HL-60 (cell line): ENCODE measurements around the gene ALDH1A2.

Source experiments
- DNase-seq, 2 experiments: peaks; one replicate each; pipeline ENCODE4 v3.0.0-alpha.2; 2010 to 2020; ENCODE audit warnings: low read depth in 1 of 2, low spot score in 1 of 2
- H3K27ac ChIP-seq: fragments of 250-450 bp; sonication (Bioruptor Pico); replicated peaks from 2 replicates; pipeline ENCODE4 v1.5.1; 2020; ENCODE audit warnings: mild to moderate bottlenecking, moderate library complexity
- H3K27me3 ChIP-seq: fragments of 250-450 bp; sonication (Bioruptor Pico); 2 replicates; pipeline ENCODE4 v1.5.1; 2021; ENCODE audit warnings: mild to moderate bottlenecking, moderate library complexity; ENCODE audit not compliant: insufficient read depth, poor library complexity, severe bottlenecking
- H3K4me3 ChIP-seq: replicated peaks from 2 replicates; pipeline ENCODE4 v1.5.1; 2011; ENCODE audit warnings: mild to moderate bottlenecking, control low read depth, low read length; ENCODE audit not compliant: insufficient read depth
- CTCF ChIP-seq: IDR thresholded peaks from one replicate; pipeline ENCODE4 v1.5.1; 2011; ENCODE audit warnings: low read length, control low read depth, inconsistent platforms; ENCODE audit not compliant: insufficient read depth
- GABPA ChIP-seq: IDR thresholded peaks from 2 replicates; pipeline ENCODE4 v1.6.1; 2012; ENCODE audit warnings: low read depth
- POLR2AphosphoS5 ChIP-seq: IDR thresholded peaks from 2 replicates; pipeline ENCODE4 v1.6.1; 2012; ENCODE audit warnings: low read depth
- REST ChIP-seq: IDR thresholded peaks from 2 replicates; pipeline ENCODE4 v1.6.1; 2012; ENCODE audit warnings: low read depth; ENCODE audit not compliant: insufficient replicate concordance
- SPI1 ChIP-seq: IDR thresholded peaks from 2 replicates; pipeline ENCODE4 v1.6.1; 2012; ENCODE audit warnings: low read depth, mild to moderate bottlenecking, borderline replicate concordance

ALDH1A2 gene

GRCh38 chr15:58070801-58071418 is 5.4 kb upstream of the ALDH1A2 start:
- peaks cover 28% of the 10 kb centered on the region for H3K27me3 ChIP-seq
- no peak overlapping the region for H3K27ac ChIP-seq
- peak in 1 of 2 experiments; percentile 38 for DNase-seq
- no peak overlapping the region for H3K4me3 ChIP-seq
- TF ChIP-seq POLR2AphosphoS5: no peak
- TF ChIP-seq REST: no peak
- no peak for TF ChIP-seq GABPA
- no peak for TF ChIP-seq SPI1
- TF ChIP-seq CTCF: peak; percentile 80

- no peak overlapping the region for H3K4me3 ChIP-seq
- H3K27me3 ChIP-seq: peaks cover 43% of the 10 kb centered on the region
- no peak for DNase-seq
- no peak overlapping the region for H3K27ac ChIP-seq
- TF ChIP-seq CTCF (no peak), GABPA (no peak), POLR2AphosphoS5 (no peak), REST (no peak), SPI1 (no peak)
Observed at GRCh38 chr15:58069008-58069407, 3.5 kb upstream of the ALDH1A2 start.

- Histone ChIP-seq H3K4me3 (peak overlapping the region; percentile 45), H3K27me3 (peaks cover 60% of the 10 kb centered on the region), H3K27ac (no peak overlapping the region)
- no peak for TF ChIP-seq SPI1
- TF ChIP-seq GABPA: no peak
- peak; percentile 85 for TF ChIP-seq CTCF
- TF ChIP-seq POLR2AphosphoS5: no peak
- TF ChIP-seq REST: no peak
- DNase-seq: peak in 1 of 2 experiments; percentile 38
Observed at GRCh38 chr15:58066042-58066867, 744 bp upstream of the ALDH1A2 start.
